AG08396 (cell line): ENCODE results near the gene OSBPL9.
"Not testable (repeated sequence)": the region's sequence is repeated elsewhere in the genome, so short reads cannot be mapped to it uniquely, and the experiment has no call there.

Source experiments
- DNase-seq: peaks from one replicate; pipeline ENCODE4 v3.0.0; 2012; ENCODE audit warnings: low spot score, mixed read lengths

The OSBPL9 gene

DNA sequence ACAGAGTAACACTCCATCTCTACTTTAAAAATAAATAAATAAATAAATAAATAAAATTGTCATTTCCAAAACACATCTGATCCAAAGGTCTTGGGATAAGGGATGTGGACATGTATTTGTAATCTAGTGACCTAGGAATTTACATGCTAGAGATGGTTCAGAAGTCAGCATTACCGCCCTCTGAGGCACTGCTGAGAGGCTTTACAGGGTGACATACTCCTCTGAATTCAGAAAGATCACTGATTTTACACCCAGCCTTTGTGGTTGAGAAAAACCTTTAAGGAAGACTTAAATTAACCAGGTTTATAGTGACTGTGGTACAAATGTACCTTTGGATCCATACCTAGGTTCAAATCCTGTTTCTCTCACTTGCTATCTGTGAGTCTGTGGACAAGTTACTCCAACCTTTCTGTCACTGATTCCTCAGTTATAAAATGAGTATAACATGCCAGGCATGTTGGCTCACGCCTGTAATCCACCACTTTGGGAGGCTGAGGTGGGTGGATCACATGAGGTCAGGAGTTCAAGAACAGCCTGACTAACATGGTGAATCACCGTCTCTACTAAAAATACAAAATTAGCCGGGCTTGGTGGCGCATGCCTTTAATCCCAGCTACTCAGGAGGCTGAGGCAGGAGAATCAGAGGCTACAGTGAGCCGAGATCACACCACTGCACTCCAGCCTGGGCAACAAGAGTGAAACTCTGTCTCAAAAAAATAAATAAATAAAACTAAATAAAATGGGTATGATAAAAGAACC is 20.1 kb downstream of the OSBPL9 start:
- no peak for DNase-seq

GRCh38 chr1:51638350-51638749 is 21.5 kb downstream of the OSBPL9 start:
- DNase-seq: no peak

- no peak for DNase-seq
Measured at GRCh38 chr1:51639694-51640093, 22.8 kb downstream of the OSBPL9 start.

- DNase-seq: no peak
Measured at GRCh38 chr1:51641096-51641495, 24.2 kb downstream of the OSBPL9 start.

- DNase-seq: peak; percentile 36
Measured at GRCh38 chr1:51642739-51643142, 25.8 kb downstream of the OSBPL9 start.

- DNase-seq: no peak
Measured at GRCh38 chr1:51643362-51643761, 26.5 kb downstream of the OSBPL9 start.

DNA sequence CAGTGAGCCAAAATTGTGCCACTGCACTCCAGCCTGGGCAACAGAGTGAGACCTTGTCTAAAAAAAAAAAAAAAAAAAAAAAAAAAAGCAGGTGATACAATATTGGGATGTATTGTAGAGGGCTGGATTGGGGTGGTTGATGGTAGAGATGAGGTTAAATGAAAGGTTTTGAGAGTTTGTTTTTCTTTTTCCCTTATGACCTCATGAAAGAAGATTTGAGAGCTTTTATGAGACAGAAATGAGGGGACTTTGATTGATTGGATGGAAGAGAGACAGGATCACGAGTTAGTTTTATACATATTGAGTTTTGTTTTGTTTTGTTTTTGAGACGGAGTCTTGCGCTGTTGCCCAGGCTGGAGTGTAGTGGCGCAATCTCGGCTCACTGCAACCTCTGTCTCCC is 27.1 kb downstream of the OSBPL9 start:
- no peak for DNase-seq

GRCh38 chr1:51644533-51645197 is 27.8 kb downstream of the OSBPL9 start:
- DNase-seq: no peak

GRCh38 chr1:51646592-51646991 is 29.7 kb downstream of the OSBPL9 start:
- DNase-seq: not testable (repeated sequence)

GRCh38 chr1:51648180-51649109 is 31.6 kb downstream of the OSBPL9 start:
- DNase-seq: peak; percentile 25

- no peak for DNase-seq
Measured at GRCh38 chr1:51649593-51650091, 32.8 kb downstream of the OSBPL9 start.

DNA sequence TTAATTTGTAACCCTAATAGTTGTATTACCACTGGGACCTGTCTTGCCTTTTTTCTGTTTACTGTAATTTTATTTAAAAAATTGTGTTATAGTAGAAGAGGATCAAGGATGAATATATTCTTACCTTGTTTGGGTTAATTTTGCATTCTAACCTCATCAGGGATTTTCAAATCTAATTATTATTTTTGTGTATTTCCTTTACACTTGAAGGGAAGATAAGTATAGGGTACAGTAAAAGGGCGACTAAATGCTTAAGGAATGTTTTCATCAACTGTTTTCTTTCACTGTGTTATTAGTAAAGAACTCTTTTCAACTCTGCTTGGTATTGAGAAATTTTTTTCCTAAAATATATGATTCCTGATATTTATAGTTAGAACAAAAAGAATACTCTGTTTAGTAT is 33.3 kb downstream of the OSBPL9 start:
- no peak for DNase-seq

DNA sequence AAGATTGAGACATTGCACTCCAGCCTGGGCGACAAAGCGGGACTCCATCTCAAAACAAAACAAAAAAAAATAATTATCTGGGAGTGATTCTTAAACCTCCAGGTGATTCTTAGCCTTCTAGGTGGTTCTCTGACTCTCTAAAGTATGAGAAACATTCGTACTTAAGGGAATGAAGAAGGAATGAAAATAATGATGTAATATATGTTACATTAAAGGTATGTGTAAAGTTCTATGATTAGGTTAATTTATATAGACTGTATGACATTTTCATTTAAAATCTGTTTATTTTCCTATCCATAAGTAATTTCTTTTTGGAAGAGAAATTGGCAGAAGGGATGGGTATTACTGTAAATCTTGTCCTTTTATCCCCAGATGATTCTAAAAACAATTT is 34.7 kb downstream of the OSBPL9 start:
- DNase-seq: no peak

- DNase-seq: no peak
Measured at GRCh38 chr1:51652599-51652998, 35.7 kb downstream of the OSBPL9 start.

DNA sequence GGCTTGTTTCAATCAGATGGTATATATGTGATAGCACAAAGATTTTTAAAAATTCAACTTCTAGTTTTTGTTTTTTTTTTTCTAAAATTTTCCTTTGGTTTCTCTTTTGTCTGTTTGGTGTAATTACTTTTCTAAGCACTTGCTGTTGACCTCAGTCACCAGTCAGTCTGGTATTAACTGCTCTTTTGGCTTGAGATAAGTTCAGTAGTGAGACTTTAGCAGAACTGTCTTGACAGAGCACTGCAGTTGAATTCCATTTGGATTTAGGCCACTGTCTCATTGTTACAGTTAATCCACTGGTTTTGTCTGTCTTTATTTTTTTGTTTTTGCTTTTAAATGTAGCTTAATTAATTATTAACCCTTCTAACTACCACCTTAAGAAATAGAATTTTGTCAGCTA is 36.2 kb downstream of the OSBPL9 start:
- no peak for DNase-seq

GRCh38 chr1:51654000-51654399 is 37.1 kb downstream of the OSBPL9 start:
- DNase-seq: no peak

GRCh38 chr1:51656374-51656773 is 39.5 kb downstream of the OSBPL9 start:
- DNase-seq: no peak

GRCh38 chr1:51660580-51660979 is 43.7 kb downstream of the OSBPL9 start:
- no peak for DNase-seq

DNA sequence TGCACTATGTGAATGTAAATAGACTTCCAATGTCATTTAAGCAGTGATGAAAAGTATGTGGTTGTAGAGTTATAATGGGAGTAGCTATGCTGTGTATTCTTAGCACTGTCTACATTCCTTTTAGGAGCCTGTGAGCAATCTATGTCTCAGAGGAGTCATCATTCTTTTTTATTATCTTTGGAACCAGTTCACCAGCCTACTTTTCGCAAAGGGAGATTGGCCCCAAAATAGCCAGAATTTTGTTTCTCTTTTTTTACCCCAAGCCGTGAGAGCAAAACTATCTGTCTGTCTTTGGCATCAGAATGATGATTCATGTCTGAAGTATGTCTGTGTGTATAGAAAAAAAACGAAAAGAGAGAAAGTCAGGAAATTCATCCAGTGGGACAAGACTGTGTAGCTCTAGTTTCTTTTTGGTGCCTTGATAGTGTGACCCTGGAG is 44.2 kb downstream of the OSBPL9 start:
- DNase-seq: peak; percentile 56

- no peak for DNase-seq
Measured at GRCh38 chr1:51663105-51663504, 46.2 kb downstream of the OSBPL9 start.

GRCh38 chr1:51663721-51664120 is 46.8 kb downstream of the OSBPL9 start:
- DNase-seq: no peak
